DND-41 (cell line): ENCODE measurements around the gene HOXD10.

Experiments
- CTCF ChIP-seq: IDR thresholded peaks from 2 replicates; pipeline ENCODE4 v1.5.1; 2012; ENCODE audit warnings: borderline replicate concordance, low read length, moderate library complexity, mild to moderate bottlenecking; ENCODE audit not compliant: poor library complexity, severe bottlenecking; ENCODE audit errors: extremely low read depth
- EZH2 ChIP-seq: IDR thresholded peaks from 3 replicates; pipeline ENCODE4 v1.6.1; 2012; ENCODE audit warnings: borderline replicate concordance, low read depth, mild to moderate bottlenecking, moderate library complexity, low read length, inconsistent platforms; ENCODE audit not compliant: severe bottlenecking

GRCh38 chr2:176072292-176072669 is 44.3 kb upstream of the HOXD10 start:
- TF ChIP-seq CTCF (no peak), EZH2 (no peak)
